Lower lobe of right lung (tissue), 2 donors: ENCODE data around the gene AGPAT3. TPM values are rescaled to one million over a fixed set of nuclear protein-coding genes. Genes with fewer than 3 reads are reported as not detected.

Experiments used
- ATAC-seq, 2 donors: fragments of 200-7000 bp; cut with Tn5 transposase; one replicate each; pipeline ENCODE4 v1.9.1; 2020 to 2022; ENCODE audit warnings: mild to moderate bottlenecking in 2 of 2, moderate library complexity in 2 of 2
- DNase-seq: peaks from one replicate; pipeline ENCODE4 v3.0.0-alpha.2; 2020
- H3K27ac ChIP-seq: fragments of 200-600 bp; one replicate; pipeline ENCODE4 v1.8.0; 2022
- H3K27me3 ChIP-seq: fragments of 200-600 bp; one replicate; pipeline ENCODE4 v1.8.0; 2022; ENCODE audit warnings: low read depth
- H3K36me3 ChIP-seq: fragments of 200-600 bp; one replicate; pipeline ENCODE4 v1.8.0; 2022; ENCODE audit warnings: mild to moderate bottlenecking
- H3K4me1 ChIP-seq: fragments of 200-600 bp; one replicate; pipeline ENCODE4 v1.8.0; 2022
- H3K4me3 ChIP-seq: fragments of 200-600 bp; one replicate; pipeline ENCODE4 v1.8.0; 2022; ENCODE audit warnings: mild to moderate bottlenecking
- H3K9me3 ChIP-seq: fragments of 200-600 bp; one replicate; pipeline ENCODE4 v1.8.0; 2022
- CTCF ChIP-seq: fragments of 200-600 bp; IDR thresholded peaks from one replicate; pipeline ENCODE4 v1.8.0; 2022; ENCODE audit warnings: antibody characterized with exemption, mild to moderate bottlenecking
- intact Hi-C: fragments of 100-400 bp; cut with DNase I; formaldehyde crosslinking; loops from one replicate; pipeline ENCODE4 v1.11.0; 2022
- total RNA-seq: library from RNA; stranded (reverse); fragmentation: NEBNext Ultra II Directional; extraction: Animal tissue kit (Norgen Biotek cat#: 25700); gene quantifications from one replicate; pipeline ENCODE4 v1.2.1, GENCODE V29; 2021
- donor health status: DM: no; HTN: yes; CAD: no; lungs with severe emphysema.

The AGPAT3 gene
- total RNA-seq, 1 donor from 2014 or later: 83.3 TPM

- intact Hi-C loops: no loop called here
- H3K9me3 ChIP-seq: peaks cover 15% of the 10 kb centered on the region
- ATAC-seq: no peak
- DNase-seq: no peak
- H3K36me3 ChIP-seq: peaks cover 8% of the 10 kb centered on the region
- H3K27me3 ChIP-seq: no peaks in the 10 kb centered on the region
- no peaks in the 10 kb centered on the region for H3K4me1 ChIP-seq
- no peak overlapping the region for H3K4me3 ChIP-seq
- H3K27ac ChIP-seq: no peak overlapping the region
- TF ChIP-seq CTCF: no peak
These were observed 85.5 kb downstream of the AGPAT3 start for GRCh38 chr21:43950481-43950880.

GRCh38 chr21:43950936-43951335 is 85.9 kb downstream of the AGPAT3 start:
- ATAC-seq: no peak
- Histone ChIP-seq H3K9me3 (peaks cover 15% of the 10 kb centered on the region), H3K4me3 (no peak overlapping the region), H3K36me3 (peaks cover 8% of the 10 kb centered on the region), H3K27ac (no peak overlapping the region), H3K27me3 (no peaks in the 10 kb centered on the region), H3K4me1 (no peaks in the 10 kb centered on the region)
- DNase-seq: no peak
- no peak for TF ChIP-seq CTCF
- intact Hi-C loops: no loop called here

GRCh38 chr21:43951911-43952703 is 87.1 kb downstream of the AGPAT3 start:
- Histone ChIP-seq H3K27me3 (no peaks in the 10 kb centered on the region), H3K9me3 (peaks cover 15% of the 10 kb centered on the region), H3K36me3 (peaks cover 8% of the 10 kb centered on the region), H3K4me3 (no peak overlapping the region), H3K27ac (no peak overlapping the region), H3K4me1 (no peaks in the 10 kb centered on the region)
- DNase-seq (no peak), ATAC-seq (no peak)
- no peak for TF ChIP-seq CTCF
- intact Hi-C loops: no loop called here

GRCh38 chr21:43953021-43953420 is 88.0 kb downstream of the AGPAT3 start:
- no peaks in the 10 kb centered on the region for H3K27me3 ChIP-seq
- no peak for ATAC-seq
- intact Hi-C loops: no loop called here
- no peaks in the 10 kb centered on the region for H3K4me1 ChIP-seq
- H3K4me3 ChIP-seq: no peak overlapping the region
- H3K9me3 ChIP-seq: peaks cover 15% of the 10 kb centered on the region
- H3K36me3 ChIP-seq: peaks cover 6% of the 10 kb centered on the region
- no peak for DNase-seq
- no peak for TF ChIP-seq CTCF
- H3K27ac ChIP-seq: no peak overlapping the region

- no peak for ATAC-seq
- Histone ChIP-seq H3K27me3 (no peaks in the 10 kb centered on the region), H3K9me3 (peaks cover 8% of the 10 kb centered on the region), H3K4me3 (no peak overlapping the region), H3K36me3 (peaks cover 3% of the 10 kb centered on the region), H3K4me1 (no peaks in the 10 kb centered on the region), H3K27ac (no peak overlapping the region)
- TF ChIP-seq CTCF: no peak
- intact Hi-C loops: no loop called here
- no peak for DNase-seq
These were observed 89.0 kb downstream of the AGPAT3 start for GRCh38 chr21:43954042-43954441.
